Measurements from ENCODE around the gene SLC29A3. TPM values are rescaled to one million over a fixed set of nuclear protein-coding genes. Genes with fewer than 3 reads are reported as not detected.

Gene SLC29A3
- total RNA-seq, 1 experiment from 2014 or later: 9.2 TPM

GRCh38 chr10:71302451-71302850, 16.6 kb upstream of the SLC29A3 start:
- DNase-seq: no peak
- peaks cover 0 to 19% (median 6%) of the 10 kb centered on the region in 3 experiments; a peak in 5 of 7 replicates for H3K36me3 Mint-ChIP-seq (ENCODE audit: insufficient read depth in 1 of 3, low read depth in 3 of 3)
- no peak overlapping the region for H3K9ac ChIP-seq (ENCODE audit: extremely low read depth, insufficient read length, low read length)
- H3K4ac ChIP-seq (ENCODE audit: low read depth, low read length): no peak overlapping the region
- H3K27ac ChIP-seq (ENCODE audit: insufficient read length, low read depth, low read length): no peak overlapping the region
- no peak overlapping the region for H3K14ac ChIP-seq (ENCODE audit: insufficient read depth, low read length)
- TF ChIP-seq CTCF (conservative IDR thresholded peaks at IDR 0.05): no peak
- no peaks in the 10 kb centered on the region for H3K4me1 ChIP-seq (ENCODE audit: insufficient read depth, low read length)
- H2BK5ac ChIP-seq (ENCODE audit: insufficient read length, low read length): no peak overlapping the region
- no peak overlapping the region for H2BK120ac ChIP-seq (ENCODE audit: low read depth, low read length, poor library complexity, severe bottlenecking)
- no peak overlapping the region for H3K4me3 Mint-ChIP-seq
- H4K20me1 ChIP-seq (ENCODE audit: control insufficient read depth, insufficient read depth, insufficient read length): no peaks in the 10 kb centered on the region
- no peak overlapping the region for H2AFZ ChIP-seq (ENCODE audit: low read length)
- no peak overlapping the region for H3K56ac ChIP-seq (ENCODE audit: insufficient read length, low read depth, low read length)
- WGBS (ENCODE audit: extremely low coverage, insufficient read length, low lambda C conversion rate): no CpG with 5 or more reads among the region's 4 CpGs
- no peaks in the 10 kb centered on the region for H3K9me3 Mint-ChIP-seq
- H3K18ac ChIP-seq (ENCODE audit: insufficient read length, low read depth, low read length): no peak overlapping the region
- H3K23me2 ChIP-seq (ENCODE audit: insufficient read length, low read depth, low read length, poor library complexity, severe bottlenecking): no peaks in the 10 kb centered on the region
- H2AK5ac ChIP-seq (ENCODE audit: insufficient read length, low read length): no peak overlapping the region
- H3K79me1 ChIP-seq (ENCODE audit: insufficient read depth, low read depth, low read length, poor library complexity, severe bottlenecking): no peaks in the 10 kb centered on the region
- H3K9me3 ChIP-seq (ENCODE audit: control insufficient read depth, low read depth, low read length): no peaks in the 10 kb centered on the region
- no peak overlapping the region for H4K91ac ChIP-seq (ENCODE audit: insufficient read length, low read depth, low read length)
- H2BK15ac ChIP-seq (ENCODE audit: low read depth, low read length): no peak overlapping the region
- no peak overlapping the region for H3K4me2 ChIP-seq (ENCODE audit: insufficient read depth, insufficient read length, low read length)
- no peak overlapping the region for H3K23ac ChIP-seq (ENCODE audit: insufficient read length, low read depth, low read length)
- H4K8ac ChIP-seq (replicated peaks; ENCODE audit: insufficient read length, low read depth, low read length): no peak overlapping the region
- H3K27me3 ChIP-seq (ENCODE audit: insufficient read depth, low read length): no peaks in the 10 kb centered on the region
- no peak overlapping the region for H2BK12ac ChIP-seq (ENCODE audit: insufficient read length, low read depth, low read length)
- 0 out of 4 replicates have a peak, but pooled peaks cover 0 to 4% of the 10 kb centered on the region in 2 experiments for H3K4me1 Mint-ChIP-seq
- H3K27ac Mint-ChIP-seq: no peak overlapping the region
- H3K27me3 Mint-ChIP-seq (ENCODE audit: low read depth): no peaks in the 10 kb centered on the region; the same call in 1 of the 2 replicates
- no peak overlapping the region for H4K5ac ChIP-seq (ENCODE audit: insufficient read length, low read depth, low read length)
- H3T11ph ChIP-seq (ENCODE audit: low read length): no peak overlapping the region
- H3K79me2 ChIP-seq (ENCODE audit: insufficient read depth, low read length): no peaks in the 10 kb centered on the region
- no peak overlapping the region for H2BK20ac ChIP-seq (ENCODE audit: low read depth, low read length, poor library complexity, severe bottlenecking)

Measured in H9 (cell line).